K562 (cell line): ENCODE data around the gene STUM. TPM values are rescaled to one million over a fixed set of nuclear protein-coding genes. Genes with fewer than 3 reads are reported as not detected.
"Not testable (repeated sequence)": the region's sequence is repeated elsewhere in the genome, so short reads cannot be mapped to it uniquely, and the experiment has no call there.

Experiments
- ATAC-seq: fragments of 200-7000 bp; cut with Tn5 transposase; 3 replicates; pipeline ENCODE4 v1.9.1; 2020; ENCODE audit warnings: moderate library complexity
- BruUV-seq: library from RNA; stranded (reverse); fragments of 400-500 nt; replicated peaks from 2 replicates; lab custom pipeline; 2021; lab: Mats Ljungman, UMichigan
- CTCF ChIA-PET: fragments of 300-600 bp; formaldehyde crosslinking; extraction: SDS; loops from one replicate; lab custom pipeline; 2021; ENCODE audit warnings: low intra/inter-chr PET ratio; lab: Yijun Ruan, JAX
- POLR2A ChIA-PET: fragments of 300-600, 350-650 bp; sonication (Branson Sonifier 250); formaldehyde crosslinking; extraction: SDS; loops from one replicate; lab custom pipeline; 2021; ENCODE audit warnings: antibody characterized with exemption, inconsistent platforms; lab: Yijun Ruan, JAX
- DNase-seq, 4 experiments: peaks; one replicate each; pipeline versions ENCODE4 v3.0.0 to v3.0.0-alpha.2; 2011 to 2018; ENCODE audit warnings: low spot score in 3 of 4, mixed read lengths in 3 of 4; ENCODE audit errors: extremely low read depth in 1 of 4
- FAIRE-seq: peaks from 2 replicates; lab custom pipeline; 2011; peaks lifted over from hg19 to GRCh38; lab: Jason Lieb, UNC
- H2AFZ ChIP-seq: 2 replicates; pipeline ENCODE4 v1.6.0; 2011; ENCODE audit warnings: low read depth, low read length, control low read depth, inconsistent platforms
- H3K27ac ChIP-seq: fragments of 200-600 bp; 3 replicates; pipeline ENCODE4 v1.8.0; 2011; ENCODE audit warnings: low read depth, mild to moderate bottlenecking, control low read depth, inconsistent platforms, low read length, moderate library complexity, mixed read lengths; ENCODE audit errors: extremely low read depth
- H3K27me3 ChIP-seq, 2 experiments: fragments of 300-600 bp in 1 of 2; 2 replicates in 1 of 2; 3 replicates in 1 of 2; pipeline versions ENCODE4 v1.6.0 to v1.8.0; 2011; ENCODE audit warnings: inconsistent platforms in 2 of 2, low read length in 2 of 2, mild to moderate bottlenecking in 1 of 2, mixed read lengths in 1 of 2, moderate library complexity in 1 of 2; ENCODE audit not compliant: control insufficient read depth in 2 of 2, insufficient read depth in 2 of 2
- H3K36me3 ChIP-seq: fragments of 300-600 bp; 3 replicates; pipeline ENCODE4 v1.8.0; 2011; ENCODE audit warnings: mild to moderate bottlenecking, low read length, inconsistent platforms; ENCODE audit not compliant: control insufficient read depth, insufficient read depth
- H3K4me1 ChIP-seq, 2 experiments: fragments of 200-600 bp in 1 of 2; replicated peaks in 1 of 2; 2 replicates in 1 of 2; 3 replicates in 1 of 2; pipeline versions ENCODE4 v1.5.1 to v1.8.0; 2011; ENCODE audit warnings: inconsistent platforms in 2 of 2, low read length in 2 of 2, mild to moderate bottlenecking in 1 of 2, mixed read lengths in 1 of 2, moderate library complexity in 1 of 2; ENCODE audit not compliant: control insufficient read depth in 2 of 2, insufficient read depth in 2 of 2
- H3K4me2 ChIP-seq: 2 replicates; pipeline ENCODE4 v1.6.1; 2011; ENCODE audit warnings: low read length, control low read depth, inconsistent platforms, mixed read lengths; ENCODE audit not compliant: insufficient read depth
- H3K4me3 ChIP-seq: fragments of 200-600 bp; sonication (generic), shearing (Covaris generic); 2 replicates; pipeline ENCODE4 v1.5.1; 2016; ENCODE audit warnings: control low read depth, inconsistent platforms
- H3K79me2 ChIP-seq: fragments of 200-600 bp; 3 replicates; pipeline ENCODE4 v1.8.0; 2011; ENCODE audit warnings: low read length, inconsistent platforms; ENCODE audit not compliant: control insufficient read depth, insufficient read depth
- H3K9ac ChIP-seq, 2 experiments: 2 replicates each; pipeline versions ENCODE4 v1.6.0 to v1.6.1; 2011; ENCODE audit warnings: low read depth in 2 of 2, low read length in 2 of 2, control low read depth in 1 of 2, inconsistent platforms in 1 of 2, mild to moderate bottlenecking in 1 of 2, mixed read lengths in 1 of 2; ENCODE audit not compliant: insufficient read depth in 1 of 2
- H3K9me1 ChIP-seq: one replicate; pipeline ENCODE4 v1.6.0; 2011; ENCODE audit warnings: inconsistent platforms, mild to moderate bottlenecking, low read length, moderate library complexity; ENCODE audit not compliant: control insufficient read depth, insufficient read depth
- H3K9me3 ChIP-seq: replicated peaks from 2 replicates; pipeline ENCODE4 v1.5.1; 2011; ENCODE audit warnings: low read depth, low read length, inconsistent platforms; ENCODE audit not compliant: control insufficient read depth, insufficient read depth
- H4K20me1 ChIP-seq: replicated peaks from 2 replicates; pipeline ENCODE4 v1.6.1; 2011; ENCODE audit warnings: low read length, inconsistent platforms, mixed read lengths; ENCODE audit not compliant: control insufficient read depth, insufficient read depth
- COPS2 ChIP-seq: fragments of 450-650 bp; conservative IDR thresholded peaks from 2 replicates; pipeline ENCODE4 v1.6.1; 2016; ENCODE audit warnings: mild to moderate bottlenecking, moderate library complexity
- DACH1 ChIP-seq: fragments of 450-650 bp; IDR thresholded peaks from 2 replicates; pipeline ENCODE4 v1.6.1; 2018; ENCODE audit not compliant: partially characterized antibody
- EZH2 ChIP-seq: IDR thresholded peaks from 2 replicates; pipeline ENCODE4 v1.6.1; 2012; ENCODE audit warnings: low read depth, mild to moderate bottlenecking, inconsistent platforms, low read length, borderline replicate concordance
- FOS ChIP-seq: IDR thresholded peaks from 3 replicates; pipeline ENCODE4 v1.6.1; 2011; ENCODE audit not compliant: insufficient read length; ENCODE audit errors: extremely low read depth
- HNRNPH1 ChIP-seq: fragments of 200-400 bp; formaldehyde crosslinking; optimal IDR thresholded peaks from 2 replicates; pipeline ENCODE3; 2017; ENCODE audit warnings: low read depth, mild to moderate bottlenecking, low read length, moderate library complexity
- MYNN ChIP-seq, 2 experiments: sonication (generic); formaldehyde crosslinking in 1 of 2; IDR thresholded peaks; 2 replicates each; pipeline versions ENCODE4 v1.5.0 to v1.6.1; 2016 to 2020; ENCODE audit warnings: antibody characterized with exemption in 1 of 2, missing genetic modification reagents in 1 of 2
- RBM22 ChIP-seq: fragments of 200-400 bp; formaldehyde crosslinking; IDR thresholded peaks from 2 replicates; pipeline ENCODE4 v1.6.1; 2018; ENCODE audit warnings: low read length, low read depth; ENCODE audit not compliant: poor library complexity, severe bottlenecking
- RBM39 ChIP-seq: fragments of 200-400 bp; formaldehyde crosslinking; optimal IDR thresholded peaks from 2 replicates; pipeline ENCODE3; 2018; ENCODE audit warnings: low read depth, low read length
- SIX5 ChIP-seq, 2 experiments: IDR thresholded peaks; 2 replicates each; pipeline ENCODE4 v1.6.1; 2011; ENCODE audit warnings: low read length in 2 of 2, borderline replicate concordance in 1 of 2, low read depth in 1 of 2, mild to moderate bottlenecking in 1 of 2, moderate library complexity in 1 of 2; ENCODE audit not compliant: insufficient read depth in 1 of 2
- SMARCA5 ChIP-seq: fragments of 450-650 bp; IDR thresholded peaks from 2 replicates; pipeline ENCODE4 v1.6.1; 2016
- SNRNP70 ChIP-seq: fragments of 200-400 bp; formaldehyde crosslinking; optimal IDR thresholded peaks from 2 replicates; pipeline ENCODE3; 2017; ENCODE audit warnings: low read depth, low read length
- YY1 ChIP-seq, 3 experiments: IDR thresholded peaks; 2 replicates each; pipeline ENCODE4 v1.6.1; 2011; ENCODE audit warnings: low read length in 2 of 3, mild to moderate bottlenecking in 2 of 3, moderate library complexity in 2 of 3, borderline replicate concordance in 1 of 3, control low read depth in 1 of 3, low read depth in 1 of 3; ENCODE audit not compliant: insufficient read depth in 3 of 3, insufficient replicate concordance in 2 of 3, control insufficient read depth in 1 of 3, insufficient read length in 1 of 3; ENCODE audit errors: extremely low read depth in 1 of 3
- ZBTB8A ChIP-seq: fragments of 450-650 bp; IDR thresholded peaks from 2 replicates; pipeline ENCODE4 v1.6.1; 2018; ENCODE audit warnings: mild to moderate bottlenecking, moderate library complexity; ENCODE audit not compliant: partially characterized antibody
- ZFP1 ChIP-seq: fragments of 450-650 bp; formaldehyde crosslinking; IDR thresholded peaks from 2 replicates; pipeline ENCODE4 v1.4.0; 2020; ENCODE audit warnings: mild to moderate bottlenecking, mixed read lengths
- WGBS: fragments of 100-300 bp; shearing (Covaris generic); methylation state at CpG from one replicate; pipeline ENCODE4 v1.1.6; 2016; ENCODE audit warnings: low coverage, mixed read lengths; ENCODE audit not compliant: insufficient coverage; ENCODE audit errors: missing lambda C conversion rate; 5-methylcytosine and 5-hydroxymethylcytosine counted together
- in situ Hi-C: fragments of 300-500 bp; cut with MboI; formaldehyde crosslinking; loops from 4 replicates; pipeline ENCODE4 v1.15.0; 2018; ENCODE audit warnings: inconsistent platforms, mixed read lengths
- intact Hi-C: fragments of 100-400 bp; cut with micrococcal nuclease; formaldehyde crosslinking; loops from 2 replicates; pipeline ENCODE4 v1.14.2; 2022
- polyA plus RNA-seq, 8 experiments: library from polyadenylated mRNA; depleted of rRNA in 4 of 8; stranded (reverse) in 5 of 8; unstranded in 3 of 8; fragments of >200 nt; fragmentation: Nextera tagmentation in 2 of 8; fragmentation: Illumina TruSeq in 1 of 8; extraction: Ambion mirVana in 2 of 8; extraction: Trizol in 1 of 8; gene quantifications; 2 replicates each; pipeline versions ENCODE4 v1.2.1 to v1.2.3, GENCODE V29; 2011 to 2014; ENCODE audit warnings: inconsistent platforms in 1 of 8, missing spikeins in 1 of 8
- total RNA-seq, 7 experiments: library from RNA; depleted of rRNA in 6 of 7; stranded (reverse); fragments of >200 nt in 6 of 7; fragmentation: Illumina TruSeq in 2 of 7; extraction: Trizol in 2 of 7; gene quantifications; 2 replicates each; pipeline versions ENCODE4 v1.2.1 to v1.2.3, GENCODE V29; 2011 to 2021; ENCODE audit warnings: low replicate concordance in 1 of 7
- TF ChIP-seq, protein P1 (sequence below): sonication (generic); formaldehyde crosslinking; IDR thresholded peaks from 2 replicates; pipeline ENCODE4 v1.8.0; 2022; ENCODE audit warnings: mild to moderate bottlenecking, missing genetic modification reagents

Gene STUM
- total and polyA plus RNA-seq, 9 of the 15 experiments (the other 6 are each of a cell fraction or from before 2014, with no cell fraction given): not detected

DNA sequence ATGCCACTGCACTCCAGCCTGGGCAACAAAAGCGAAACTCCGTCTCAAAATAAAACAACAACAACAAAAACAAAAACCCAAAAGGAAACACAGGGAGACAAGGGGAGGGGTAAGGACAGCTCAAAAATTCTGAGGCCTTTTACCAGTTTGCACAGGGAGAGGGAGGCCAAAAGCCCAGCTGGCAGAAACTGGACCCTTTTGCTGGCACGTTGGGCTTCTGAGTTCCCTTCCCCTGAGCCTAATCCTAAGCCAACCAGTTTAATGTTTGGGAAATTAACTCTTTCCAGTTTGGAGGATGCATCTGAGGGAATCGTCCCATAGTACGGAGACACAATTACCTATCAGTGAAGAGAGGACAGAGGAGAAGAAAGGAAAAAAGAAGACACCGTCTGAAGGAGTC is 63.4 kb downstream of the STUM start:
- H3K4me3 ChIP-seq, BruUV-seq, H3K4me2 ChIP-seq, POLR2A ChIA-PET, FAIRE-seq, H3K4me1 ChIP-seq, H4K20me1 ChIP-seq, intact Hi-C loops, H3K27ac ChIP-seq, CTCF ChIA-PET, H3K79me2 ChIP-seq, ATAC-seq, H3K9ac ChIP-seq, H2AFZ ChIP-seq, DNase-seq, H3K9me3 ChIP-seq, H3K36me3 ChIP-seq, in situ Hi-C loops, H3K9me1 ChIP-seq: not testable (repeated sequence)
- H3K27me3 ChIP-seq: peaks cover 19 to 47% of the 10 kb centered on the region in 2 experiments; a peak in 3 of 5 replicates
- WGBS: 0% methylated on average over 6 of the region's 6 CpGs

DNA sequence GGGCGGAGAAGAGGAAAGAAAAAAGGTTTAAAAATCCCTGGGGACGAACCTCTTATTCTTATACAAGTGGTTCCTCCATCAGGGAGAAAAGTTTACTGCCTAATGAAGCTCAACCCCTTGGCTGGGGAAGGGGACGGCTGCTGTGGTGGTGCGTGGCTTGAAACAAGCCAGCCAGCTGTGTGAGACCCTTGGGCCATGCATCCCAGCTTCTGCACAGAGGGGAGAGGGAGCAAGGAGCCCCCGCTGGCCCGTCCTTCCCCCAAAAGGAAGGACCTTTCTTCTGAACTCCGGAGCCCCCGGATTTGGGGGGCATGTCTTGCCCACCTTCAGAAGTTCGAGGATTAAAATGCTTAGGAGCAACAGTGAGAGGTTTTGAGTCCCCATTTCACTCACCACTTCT is 67.3 kb downstream of the STUM start:
- Histone ChIP-seq H3K27me3 (peaks cover 10 to 32% of the 10 kb centered on the region in 2 experiments; a peak in 3 of 5 replicates), H3K9ac (no peak overlapping the region), H3K4me1 (no peaks in the 10 kb centered on the region), H3K4me3 (no peak overlapping the region), H3K27ac (no peak overlapping the region), H3K9me1 (no peaks in the 10 kb centered on the region), H3K79me2 (no peaks in the 10 kb centered on the region), H2AFZ (no peak overlapping the region), H3K4me2 (no peak overlapping the region), H3K36me3 (no peaks in the 10 kb centered on the region), H4K20me1 (no peaks in the 10 kb centered on the region), H3K9me3 (no peaks in the 10 kb centered on the region; the same call in 1 of the 2 replicates)
- BruUV-seq: no TSS peak
- in situ Hi-C loops (no loop called here), intact Hi-C loops (no loop called here)
- POLR2A ChIA-PET: no interaction called here
- DNase-seq: no peak
- WGBS: 0% methylated on average over 9 of the region's 9 CpGs
- CTCF ChIA-PET: interaction anchor here (0.6 kb wide), 1 partner anchor 138 kb away, joined by 4 read pairs; no protein-coding TSS in a partner anchor
- no peak for FAIRE-seq
- ATAC-seq: no peak
- TF ChIP-seq, protein P1, sequence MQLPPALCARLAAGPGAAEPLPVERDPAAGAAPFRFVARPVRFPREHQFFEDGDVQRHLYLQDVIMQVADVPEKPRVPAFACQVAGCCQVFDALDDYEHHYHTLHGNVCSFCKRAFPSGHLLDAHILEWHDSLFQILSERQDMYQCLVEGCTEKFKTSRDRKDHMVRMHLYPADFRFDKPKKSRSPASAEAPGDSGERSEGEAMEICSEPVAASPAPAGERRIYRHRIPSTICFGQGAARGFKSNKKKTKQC: no peak
- TF ChIP-seq COPS2 (no peak), YY1 (IDR thresholded peaks at IDR 0.05; ENCODE audit: borderline replicate concordance in 1 of 3, control insufficient read depth in 1 of 3, extremely low read depth in 1 of 3, insufficient read depth in 3 of 3, insufficient read length in 1 of 3, insufficient replicate concordance in 2 of 3, low read depth in 1 of 3, low read length in 2 of 3) (no peak), MYNN (IDR thresholded peaks at IDR 0.05) (no peak), MYNN (CRISPR knock-in tag; IDR thresholded peaks at IDR 0.05) (no peak), RBM39 (no peak), RBM22 (no peak), FOS (no peak), DACH1 (no peak), ZFP1 (CRISPR knock-in tag) (no peak), SMARCA5 (no peak), SNRNP70 (no peak), ZBTB8A (no peak), SIX5 (IDR thresholded peaks at IDR 0.05; ENCODE audit: borderline replicate concordance in 1 of 2, insufficient read depth in 1 of 2, low read depth in 1 of 2, low read length in 2 of 2) (no peak), EZH2 (no peak), HNRNPH1 (no peak)
